Prostate gland (tissue), 2 donors: ENCODE data around the gene HOXA1. TPM values are rescaled to one million over a fixed set of nuclear protein-coding genes. Genes with fewer than 3 reads are reported as not detected.

Experiments
- DNase-seq: peaks from one replicate; pipeline ENCODE4 v3.0.0-alpha.2; 2019; ENCODE audit warnings: low spot score
- H3K27ac ChIP-seq, 2 donors: fragments of 200-600 bp; sonication (generic); 2 replicates each; pipeline ENCODE4 v1.5.1; 2017 to 2019
- H3K27me3 ChIP-seq: fragments of 200-600 bp; sonication (generic); replicated peaks from 2 replicates; pipeline ENCODE4 v1.5.1; 2019; ENCODE audit not compliant: insufficient read depth
- H3K36me3 ChIP-seq, 2 donors: fragments of 200-600 bp; sonication (generic); 1 replicate in 1 of 2; 2 replicates in 1 of 2; pipeline versions ENCODE4 v1.5.1 to v1.8.1; 2017 to 2019
- H3K4me1 ChIP-seq: fragments of 200-600 bp; sonication (generic); replicated peaks from 2 replicates; pipeline ENCODE4 v1.5.1; 2019
- H3K4me3 ChIP-seq, 2 donors: fragments of 200-600 bp; sonication (generic); 2 replicates each; pipeline ENCODE4 v1.5.1; 2017 to 2019
- H3K9me3 ChIP-seq: fragments of 200-600 bp; sonication (generic); 2 replicates; pipeline ENCODE4 v1.5.1; 2017
- POLR2A ChIP-seq: fragments of 450-650 bp; IDR thresholded peaks from one replicate; pipeline ENCODE4 v1.6.1; 2016; ENCODE audit warnings: antibody characterized with exemption, mild to moderate bottlenecking
- POLR2AphosphoS5 ChIP-seq: sonication (generic); formaldehyde crosslinking; IDR thresholded peaks from one replicate; pipeline ENCODE4 v1.6.1; 2017; ENCODE audit warnings: antibody characterized with exemption
- WGBS: methylation state at CpG from one replicate; pipeline ENCODE4 v1.1.5; 2018; 5-methylcytosine and 5-hydroxymethylcytosine counted together
- intact Hi-C: fragments of 100-400 bp; cut with DNase I; formaldehyde crosslinking; loops from one replicate; pipeline ENCODE4 v1.14.2; 2022
- total RNA-seq, 2 donors: library from RNA; depleted of rRNA; stranded (reverse); fragments of >200 nt; gene quantifications; one replicate each; pipeline ENCODE4 v1.1.0, GENCODE V29; 2016
- TF ChIP-seq, protein P1 (sequence below), 4 experiments: fragments of 200-600 bp in 2 of 4; fragments of 450-650 bp in 2 of 4; sonication (generic) in 2 of 4; IDR thresholded peaks; 1 replicate in 3 of 4; 2 replicates in 1 of 4; pipeline ENCODE4 v1.5.1; 2016 to 2019; ENCODE audit warnings: antibody characterized with exemption in 4 of 4, mild to moderate bottlenecking in 2 of 4, moderate library complexity in 2 of 4

HOXA1 gene
- total RNA-seq, 2 donors from 2014 or later: 2.1 TPM; not detected in 1

DNA sequence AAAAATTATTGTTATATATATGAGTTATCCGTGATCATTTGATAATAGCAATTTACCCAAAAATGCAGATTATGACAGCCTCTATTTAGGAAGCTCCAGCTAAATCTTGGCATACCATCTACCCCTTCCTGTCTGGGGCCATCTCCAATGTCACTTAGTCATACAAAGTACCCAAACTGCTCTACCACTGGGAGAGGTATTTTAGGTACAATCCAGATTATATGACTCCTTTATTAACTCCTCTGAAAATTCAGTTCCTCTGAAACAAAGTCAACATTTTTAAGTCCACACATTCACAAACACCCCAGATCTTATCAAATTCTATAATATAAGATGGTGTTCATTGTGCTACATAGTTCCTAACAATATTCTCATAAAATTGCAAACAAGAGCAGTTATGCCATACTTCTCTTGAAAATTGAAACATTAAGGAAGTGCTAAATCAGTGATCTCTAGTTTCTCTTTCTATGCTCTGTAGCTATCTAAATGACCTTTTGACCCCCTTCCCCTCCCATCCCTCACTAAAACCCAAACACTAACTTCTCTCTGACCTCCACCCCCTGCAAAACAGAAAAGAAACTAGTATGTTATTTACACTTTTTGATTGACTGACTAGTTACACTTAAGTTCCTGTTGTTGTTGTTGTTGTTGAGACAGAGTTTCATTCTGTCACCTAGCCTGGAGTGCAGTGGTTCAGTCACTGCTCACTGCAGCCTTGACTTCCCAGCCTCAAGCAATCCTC is 16.4 kb downstream of the HOXA1 start:
- Histone ChIP-seq H3K4me3 (no peak overlapping the region), H3K4me1 (no peaks in the 10 kb centered on the region), H3K27me3 (no peaks in the 10 kb centered on the region), H3K36me3 (no peaks in the 10 kb centered on the region), H3K9me3 (no peaks in the 10 kb centered on the region), H3K27ac (no peak overlapping the region)
- no peak for TF ChIP-seq POLR2AphosphoS5
- 95% methylated on average over 1 of the region's 1 CpG for WGBS
- DNase-seq: no peak
- intact Hi-C loops: no loop called here

DNA sequence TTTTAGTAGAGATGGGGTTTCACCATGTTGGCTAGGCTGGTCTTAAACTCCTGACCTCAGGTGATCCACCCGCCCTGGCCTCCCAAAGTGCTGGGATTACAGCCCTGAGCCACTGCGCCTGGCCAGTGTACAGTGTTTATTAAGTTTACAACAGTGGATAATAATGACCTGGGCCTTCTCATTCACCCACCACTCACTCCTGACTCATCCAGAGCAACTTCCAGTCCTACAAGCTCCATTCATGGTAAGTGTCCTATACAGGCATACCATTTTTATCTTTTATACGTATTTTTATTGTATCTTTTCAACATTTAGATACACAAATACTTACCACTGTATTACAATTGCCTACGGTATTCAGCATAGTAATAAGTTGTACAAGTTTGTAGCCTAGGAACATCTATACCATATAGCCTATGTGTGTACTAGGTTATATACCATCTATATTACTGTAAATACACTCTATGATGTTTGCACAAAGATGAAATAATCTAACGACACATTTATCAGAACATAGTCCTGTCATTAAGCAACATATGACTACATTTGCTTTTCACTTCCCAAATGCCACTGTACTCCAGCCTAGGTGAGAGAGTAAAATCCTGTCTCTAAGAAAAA is 17.1 kb downstream of the HOXA1 start:
- H3K27ac ChIP-seq: no peak overlapping the region
- intact Hi-C loops: no loop called here
- H3K4me1 ChIP-seq: no peaks in the 10 kb centered on the region
- 91% methylated on average over 5 of the region's 5 CpGs for WGBS
- H3K9me3 ChIP-seq: no peaks in the 10 kb centered on the region
- TF ChIP-seq, protein P1, sequence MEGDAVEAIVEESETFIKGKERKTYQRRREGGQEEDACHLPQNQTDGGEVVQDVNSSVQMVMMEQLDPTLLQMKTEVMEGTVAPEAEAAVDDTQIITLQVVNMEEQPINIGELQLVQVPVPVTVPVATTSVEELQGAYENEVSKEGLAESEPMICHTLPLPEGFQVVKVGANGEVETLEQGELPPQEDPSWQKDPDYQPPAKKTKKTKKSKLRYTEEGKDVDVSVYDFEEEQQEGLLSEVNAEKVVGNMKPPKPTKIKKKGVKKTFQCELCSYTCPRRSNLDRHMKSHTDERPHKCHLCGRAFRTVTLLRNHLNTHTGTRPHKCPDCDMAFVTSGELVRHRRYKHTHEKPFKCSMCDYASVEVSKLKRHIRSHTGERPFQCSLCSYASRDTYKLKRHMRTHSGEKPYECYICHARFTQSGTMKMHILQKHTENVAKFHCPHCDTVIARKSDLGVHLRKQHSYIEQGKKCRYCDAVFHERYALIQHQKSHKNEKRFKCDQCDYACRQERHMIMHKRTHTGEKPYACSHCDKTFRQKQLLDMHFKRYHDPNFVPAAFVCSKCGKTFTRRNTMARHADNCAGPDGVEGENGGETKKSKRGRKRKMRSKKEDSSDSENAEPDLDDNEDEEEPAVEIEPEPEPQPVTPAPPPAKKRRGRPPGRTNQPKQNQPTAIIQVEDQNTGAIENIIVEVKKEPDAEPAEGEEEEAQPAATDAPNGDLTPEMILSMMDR (IDR thresholded peaks at IDR 0.05): no peak
- TF ChIP-seq POLR2A: no peak
- TF ChIP-seq POLR2AphosphoS5: no peak
- no peak overlapping the region for H3K4me3 ChIP-seq
- no peak for DNase-seq
- H3K36me3 ChIP-seq: no peaks in the 10 kb centered on the region
- H3K27me3 ChIP-seq: no peaks in the 10 kb centered on the region

DNA sequence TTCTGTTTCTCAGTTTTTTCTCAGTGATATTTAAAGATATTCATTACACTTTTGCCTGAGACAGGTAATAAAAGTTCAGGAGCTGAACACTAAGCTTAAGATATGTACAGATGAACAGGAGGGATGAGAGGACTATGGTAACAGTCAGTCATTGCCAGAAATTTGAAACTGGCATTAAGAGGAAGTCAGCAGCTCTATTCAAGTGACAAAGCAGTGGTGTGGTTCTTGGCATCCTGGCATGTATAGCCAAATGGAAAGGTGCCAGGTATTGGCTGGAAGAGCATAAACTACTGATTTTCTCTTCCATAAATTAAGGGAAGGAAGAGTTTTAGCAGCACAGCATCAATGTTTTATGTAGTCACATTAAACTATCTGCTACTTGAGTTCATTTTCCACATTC is 22.7 kb downstream of the HOXA1 start:
- Histone ChIP-seq H3K36me3 (no peaks in the 10 kb centered on the region), H3K4me3 (no peak overlapping the region), H3K9me3 (no peaks in the 10 kb centered on the region), H3K4me1 (no peaks in the 10 kb centered on the region), H3K27ac (no peak overlapping the region), H3K27me3 (no peaks in the 10 kb centered on the region)
- TF ChIP-seq POLR2A (no peak), POLR2AphosphoS5 (no peak)
- TF ChIP-seq, protein P1 (IDR thresholded peaks at IDR 0.05): no peak
- no peak for DNase-seq
- intact Hi-C loops: no loop called here

DNA sequence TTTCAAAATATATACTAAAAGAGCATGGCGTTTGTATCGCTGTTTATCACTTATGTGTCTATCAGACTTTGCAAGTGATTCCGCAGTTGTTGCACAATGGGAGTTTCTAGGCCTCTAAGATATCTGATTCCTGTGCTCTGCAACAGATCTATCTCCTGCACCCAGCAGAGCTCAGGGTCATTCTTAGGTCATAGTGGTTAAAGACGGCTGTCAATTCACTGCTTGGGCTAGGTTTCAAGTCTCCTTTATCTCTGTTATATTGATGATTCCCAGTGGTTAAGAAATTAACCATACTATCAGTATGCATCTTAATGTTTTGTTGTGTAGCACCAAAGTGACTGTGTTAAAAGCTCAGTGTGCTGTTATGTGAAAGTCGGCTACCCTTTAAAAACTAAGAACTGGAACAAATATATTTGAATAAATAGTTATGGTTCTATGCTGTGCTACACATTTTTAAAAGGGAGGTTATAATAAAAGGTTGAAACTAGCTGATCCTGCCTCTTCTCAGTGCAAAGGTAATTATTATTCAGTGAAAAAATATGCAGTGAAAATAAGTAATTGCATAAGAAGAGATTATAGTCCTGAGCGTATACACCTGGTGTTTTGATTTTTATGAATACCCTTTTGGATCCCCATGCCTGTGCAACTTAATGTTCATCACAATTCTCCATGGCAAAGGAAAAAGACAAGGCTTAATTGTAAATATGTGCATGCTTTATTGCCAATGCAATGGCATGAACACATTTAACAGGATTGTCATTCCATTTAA is 24.0 kb downstream of the HOXA1 start:
- WGBS: 81% methylated on average over 6 of the region's 6 CpGs
- no peak for DNase-seq
- intact Hi-C loops: no loop called here
- no peak for TF ChIP-seq POLR2A
- no peak for TF ChIP-seq POLR2AphosphoS5
- TF ChIP-seq, protein P1 (IDR thresholded peaks at IDR 0.05): no peak
- H3K9me3 ChIP-seq: no peaks in the 10 kb centered on the region
- H3K4me1 ChIP-seq: no peaks in the 10 kb centered on the region
- no peak overlapping the region for H3K4me3 ChIP-seq
- H3K27ac ChIP-seq: no peak overlapping the region
- H3K27me3 ChIP-seq: no peaks in the 10 kb centered on the region
- no peaks in the 10 kb centered on the region for H3K36me3 ChIP-seq

DNA sequence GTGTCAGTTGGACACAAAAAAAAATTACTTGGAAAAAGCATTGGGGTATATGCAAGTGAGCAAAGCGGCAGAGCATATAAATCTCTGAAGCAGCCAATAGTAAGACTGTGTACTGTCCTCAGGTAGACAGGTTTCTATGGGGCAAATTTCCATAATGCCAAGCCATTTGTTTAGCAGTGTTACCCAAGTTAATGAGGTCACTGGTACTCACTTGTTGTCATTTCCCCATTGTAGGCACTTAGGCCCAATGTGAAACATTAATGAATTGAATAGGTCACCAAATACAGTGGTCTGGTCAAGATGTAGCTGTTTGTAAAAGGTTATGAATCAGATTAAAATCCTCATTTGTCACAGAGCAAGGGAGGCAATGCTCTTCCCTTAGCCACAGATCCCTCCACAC is 27.5 kb downstream of the HOXA1 start:
- 96% methylated on average over 1 of the region's 1 CpG for whole genome bisulfite sequencing
- H3K27ac ChIP-seq: no peak overlapping the region
- intact Hi-C loops: no loop called here
- no peak overlapping the region for H3K4me3 ChIP-seq
- no peaks in the 10 kb centered on the region for H3K36me3 ChIP-seq
- H3K9me3 ChIP-seq: no peaks in the 10 kb centered on the region
- no peak for DNase-seq
- H3K27me3 ChIP-seq: no peaks in the 10 kb centered on the region
- no peak for TF ChIP-seq POLR2A
- TF ChIP-seq, protein P1 (IDR thresholded peaks at IDR 0.05): no peak
- TF ChIP-seq POLR2AphosphoS5: no peak
- H3K4me1 ChIP-seq: no peaks in the 10 kb centered on the region
